IMR-90 (cell line): ENCODE measurements around the gene IQGAP2. TPM values are rescaled to one million over a fixed set of nuclear protein-coding genes. Genes with fewer than 3 reads are reported as not detected.

ENCODE experiments used
- ATAC-seq: fragments of 200-7000 bp; cut with Tn5 transposase; 2 replicates; pipeline ENCODE4 v1.9.1; 2020; ENCODE audit warnings: low read depth, mild to moderate bottlenecking, moderate library complexity
- BruUV-seq: library from RNA; stranded (reverse); fragments of 400-500 nt; replicated peaks from 2 replicates; lab custom pipeline; 2021; lab: Mats Ljungman, UMichigan
- CTCF ChIA-PET: fragments of 300-600 bp; formaldehyde crosslinking; extraction: SDS; loops from one replicate; lab custom pipeline; 2021; ENCODE audit warnings: antibody characterized with exemption; lab: Yijun Ruan, JAX
- POLR2A ChIA-PET: fragments of 300-600 bp; sonication (Branson Sonifier 250); formaldehyde crosslinking; loops from one replicate; lab custom pipeline; 2022; ENCODE audit warnings: antibody characterized with exemption; ENCODE audit not compliant: unreplicated experiment; lab: Charles Lee
- DNase-seq: peaks from one replicate; pipeline ENCODE4 v3.0.0; 2013
- H2AFZ ChIP-seq: replicated peaks from 2 replicates; pipeline ENCODE3; 2013; ENCODE audit warnings: low read length, mild to moderate bottlenecking; ENCODE audit not compliant: poor library complexity
- H2AK5ac ChIP-seq: 2 replicates; pipeline ENCODE4 v1.6.1; 2013; ENCODE audit warnings: low read depth, low read length, inconsistent platforms
- H2AK9ac ChIP-seq: replicated peaks from 2 replicates; pipeline ENCODE3; 2013; ENCODE audit warnings: mild to moderate bottlenecking, low read depth, low read length, moderate library complexity; ENCODE audit not compliant: poor library complexity
- H2BK120ac ChIP-seq: 2 replicates; pipeline ENCODE4 v1.6.1; 2013; ENCODE audit warnings: low read depth, low read length, inconsistent platforms
- H2BK15ac ChIP-seq: 3 replicates; pipeline ENCODE4 v1.6.1; 2013; ENCODE audit warnings: low read depth, low read length, inconsistent platforms
- H2BK20ac ChIP-seq: 2 replicates; pipeline ENCODE4 v1.6.1; 2013; ENCODE audit warnings: low read depth, mild to moderate bottlenecking, inconsistent platforms, low read length, moderate library complexity
- H2BK5ac ChIP-seq: 2 replicates; pipeline ENCODE4 v1.6.1; 2013; ENCODE audit warnings: mild to moderate bottlenecking, low read depth, low read length, inconsistent platforms; ENCODE audit not compliant: poor library complexity, severe bottlenecking
- H3K14ac ChIP-seq: replicated peaks from 2 replicates; pipeline ENCODE4 v1.6.1; 2013; ENCODE audit warnings: low read depth, low read length, inconsistent platforms
- H3K18ac ChIP-seq: 2 replicates; pipeline ENCODE4 v1.6.1; 2013; ENCODE audit warnings: low read depth, low read length, control low read depth
- H3K23ac ChIP-seq: 2 replicates; pipeline ENCODE4 v1.6.1; 2013; ENCODE audit warnings: low read depth, low read length, inconsistent platforms
- H3K27ac ChIP-seq: 2 replicates; pipeline ENCODE4 v1.5.1; 2013; ENCODE audit warnings: mild to moderate bottlenecking, control low read depth, low read length; ENCODE audit not compliant: insufficient read depth
- H3K27me3 ChIP-seq: 2 replicates; pipeline ENCODE4 v1.6.1; 2013; ENCODE audit warnings: low read length; ENCODE audit not compliant: control insufficient read depth, insufficient read depth
- H3K36me3 ChIP-seq: 2 replicates; pipeline ENCODE4 v1.6.1; 2013; ENCODE audit warnings: low read length, mixed read lengths; ENCODE audit not compliant: control insufficient read depth, insufficient read depth
- H3K4ac ChIP-seq: 2 replicates; pipeline ENCODE4 v1.6.1; 2013; ENCODE audit warnings: low read depth, low read length, inconsistent platforms
- H3K4me1 ChIP-seq: 2 replicates; pipeline ENCODE4 v1.6.1; 2013; ENCODE audit warnings: low read length, mixed read lengths; ENCODE audit not compliant: control insufficient read depth, insufficient read depth
- H3K4me2 ChIP-seq: 2 replicates; pipeline ENCODE4 v1.6.1; 2013; ENCODE audit warnings: low read depth, mild to moderate bottlenecking, control low read depth, low read length, moderate library complexity
- H3K4me3 ChIP-seq: 2 replicates; pipeline ENCODE4 v1.5.1; 2013; ENCODE audit warnings: low read depth, mild to moderate bottlenecking, control low read depth, low read length, moderate library complexity; ENCODE audit not compliant: insufficient read depth
- H3K56ac ChIP-seq: 2 replicates; pipeline ENCODE4 v1.6.1; 2013; ENCODE audit warnings: low read length, inconsistent platforms; ENCODE audit not compliant: insufficient read depth; ENCODE audit errors: extremely low read depth
- H3K79me1 ChIP-seq, 2 experiments: 2 replicates each; pipeline ENCODE4 v1.6.1; 2013; ENCODE audit warnings: low read length in 2 of 2, inconsistent platforms in 1 of 2, low read depth in 1 of 2
- H3K9ac ChIP-seq: 2 replicates; pipeline ENCODE4 v1.6.1; 2013; ENCODE audit warnings: low read depth, low read length, control low read depth
- H3K9me1 ChIP-seq: 2 replicates; pipeline ENCODE4 v1.6.1; 2013; ENCODE audit warnings: low read length, inconsistent platforms; ENCODE audit not compliant: insufficient read depth
- H3K9me3 ChIP-seq: 2 replicates; pipeline ENCODE4 v1.6.1; 2013; ENCODE audit warnings: low read length; ENCODE audit not compliant: control insufficient read depth, insufficient read depth
- H4K20me1 ChIP-seq: 2 replicates; pipeline ENCODE4 v1.6.1; 2013; ENCODE audit warnings: low read length, inconsistent platforms; ENCODE audit not compliant: insufficient read depth
- H4K5ac ChIP-seq: 2 replicates; pipeline ENCODE4 v1.6.1; 2013; ENCODE audit warnings: mild to moderate bottlenecking, low read depth, low read length, control low read depth
- H4K8ac ChIP-seq, 2 experiments: 2 replicates each; pipeline ENCODE4 v1.6.1; 2013; ENCODE audit warnings: low read depth in 2 of 2, low read length in 2 of 2, control low read depth in 1 of 2, inconsistent platforms in 1 of 2
- H4K91ac ChIP-seq: 2 replicates; pipeline ENCODE4 v1.6.1; 2013; ENCODE audit warnings: low read depth, low read length, inconsistent platforms; ENCODE audit not compliant: insufficient read depth
- BHLHE40 ChIP-seq: fragments of 150-350 bp; IDR thresholded peaks from 2 replicates; pipeline ENCODE4 v1.6.1; 2016; ENCODE audit warnings: mild to moderate bottlenecking, low read depth, low read length
- CEBPB ChIP-seq: IDR thresholded peaks from 2 replicates; pipeline ENCODE4 v1.6.1; 2012; ENCODE audit warnings: low read depth, low read length, improper control_type of control experiment
- CHD1 ChIP-seq: IDR thresholded peaks from 2 replicates; pipeline ENCODE4 v1.6.1; 2012; ENCODE audit warnings: low read depth, low read length, improper control_type of control experiment
- ELK1 ChIP-seq: fragments of 150-350 bp; IDR thresholded peaks from 2 replicates; pipeline ENCODE4 v1.6.1; 2016; ENCODE audit warnings: low read depth, mild to moderate bottlenecking, low read length, moderate library complexity, borderline replicate concordance
- MAFK ChIP-seq: IDR thresholded peaks from 2 replicates; pipeline ENCODE4 v1.6.1; 2012; ENCODE audit warnings: low read depth, low read length, improper control_type of control experiment
- MAZ ChIP-seq: IDR thresholded peaks from 2 replicates; pipeline ENCODE4 v1.6.1; 2012; ENCODE audit warnings: low read depth, mild to moderate bottlenecking, low read length, improper control_type of control experiment, moderate library complexity, borderline replicate concordance
- POLR2A ChIP-seq: IDR thresholded peaks from 2 replicates; pipeline ENCODE4 v1.6.1; 2012; ENCODE audit warnings: mild to moderate bottlenecking, low read depth, low read length
- RAD21 ChIP-seq: IDR thresholded peaks from 2 replicates; pipeline ENCODE4 v1.6.1; 2012; ENCODE audit warnings: low read length, improper control_type of control experiment
- RCOR1 ChIP-seq: IDR thresholded peaks from 2 replicates; pipeline ENCODE4 v1.6.1; 2012; ENCODE audit warnings: mild to moderate bottlenecking, low read length, improper control_type of control experiment; ENCODE audit not compliant: insufficient replicate concordance
- RFX5 ChIP-seq: IDR thresholded peaks from 2 replicates; pipeline ENCODE4 v1.8.0; 2012; ENCODE audit warnings: low read depth, mild to moderate bottlenecking, low read length, moderate library complexity
- SMC3 ChIP-seq: fragments of 150-350 bp; IDR thresholded peaks from 2 replicates; pipeline ENCODE4 v1.6.1; 2016; ENCODE audit warnings: low read depth, mild to moderate bottlenecking, antibody characterized with exemption, low read length, moderate library complexity
- WGBS, 2 experiments: methylation state at CpG; one replicate each; pipeline versions ENCODE4 v1.1.5 to v1.1.7; 2013; ENCODE audit warnings: missing lambda C conversion rate in 2 of 2; ENCODE audit not compliant: insufficient read length in 1 of 2; ENCODE audit errors: extremely low coverage in 2 of 2; 5-methylcytosine and 5-hydroxymethylcytosine counted together
- dilution Hi-C: fragments of 300-500 bp; cut with HindIII; formaldehyde crosslinking; loops from one replicate; pipeline ENCODE4 v1.14.3; 2018; ENCODE audit warnings: low sequenced_read_pairs; ENCODE audit not compliant: unreplicated experiment
- in situ Hi-C: fragments of 300-500 bp; cut with MboI; formaldehyde crosslinking; loops from 3 replicates; pipeline ENCODE4 v1.14.3; 2019; ENCODE audit warnings: low sequenced_read_pairs, inconsistent platforms, mixed read lengths
- intact Hi-C: fragments of 100-400 bp; cut with micrococcal nuclease; formaldehyde crosslinking; loops from 2 replicates; pipeline ENCODE4 v1.10.0; 2022
- polyA plus RNA-seq, 3 experiments: library from polyadenylated mRNA; depleted of rRNA; stranded (reverse); fragments of >200 nt; gene quantifications; 2 replicates each; pipeline ENCODE4 v1.2.3, GENCODE V29; 2012; ENCODE audit warnings: low replicate concordance in 1 of 3
- total RNA-seq: library from RNA; depleted of rRNA; stranded (reverse); fragments of >200 nt; gene quantifications from 2 replicates; pipeline ENCODE4 v1.2.3, GENCODE V29; 2012
- TF ChIP-seq, protein P1 (sequence below): conservative IDR thresholded peaks from 2 replicates; pipeline ENCODE4 v1.5.1; 2012; ENCODE audit warnings: mild to moderate bottlenecking, low read depth, low read length, improper control_type of control experiment

IQGAP2 gene
- total and polyA plus RNA-seq, 2 of the 4 experiments (the other 2 are of a cell fraction), result 0.21 to 0.36 TPM

GRCh38 chr5:76546497-76547102, 143.5 kb downstream of the IQGAP2 start:
- intact Hi-C loops, result no loop called here
- no peak overlapping the region for H3K23ac ChIP-seq

More at GRCh38 chr5:76546497-76547102, 143.5 kb downstream of the IQGAP2 start:
- no peaks in the 10 kb centered on the region for H3K4me1 ChIP-seq
- BruUV-seq, result no TSS peak
- no peak overlapping the region for H3K56ac ChIP-seq
- H3K4me2 ChIP-seq, result no peak overlapping the region
- ATAC-seq (no peak), DNase-seq (no peak)
- TF ChIP-seq MAFK (no peak), CHD1 (no peak), CEBPB (no peak), RAD21 (no peak), RCOR1 (no peak), SMC3 (no peak), ELK1 (no peak), BHLHE40 (no peak), MAZ (no peak), POLR2A (no peak), RFX5 (no peak)
- TF ChIP-seq, protein P1, sequence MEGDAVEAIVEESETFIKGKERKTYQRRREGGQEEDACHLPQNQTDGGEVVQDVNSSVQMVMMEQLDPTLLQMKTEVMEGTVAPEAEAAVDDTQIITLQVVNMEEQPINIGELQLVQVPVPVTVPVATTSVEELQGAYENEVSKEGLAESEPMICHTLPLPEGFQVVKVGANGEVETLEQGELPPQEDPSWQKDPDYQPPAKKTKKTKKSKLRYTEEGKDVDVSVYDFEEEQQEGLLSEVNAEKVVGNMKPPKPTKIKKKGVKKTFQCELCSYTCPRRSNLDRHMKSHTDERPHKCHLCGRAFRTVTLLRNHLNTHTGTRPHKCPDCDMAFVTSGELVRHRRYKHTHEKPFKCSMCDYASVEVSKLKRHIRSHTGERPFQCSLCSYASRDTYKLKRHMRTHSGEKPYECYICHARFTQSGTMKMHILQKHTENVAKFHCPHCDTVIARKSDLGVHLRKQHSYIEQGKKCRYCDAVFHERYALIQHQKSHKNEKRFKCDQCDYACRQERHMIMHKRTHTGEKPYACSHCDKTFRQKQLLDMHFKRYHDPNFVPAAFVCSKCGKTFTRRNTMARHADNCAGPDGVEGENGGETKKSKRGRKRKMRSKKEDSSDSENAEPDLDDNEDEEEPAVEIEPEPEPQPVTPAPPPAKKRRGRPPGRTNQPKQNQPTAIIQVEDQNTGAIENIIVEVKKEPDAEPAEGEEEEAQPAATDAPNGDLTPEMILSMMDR, result no peak
- no peak overlapping the region for H3K14ac ChIP-seq
- no peak overlapping the region for H2BK15ac ChIP-seq
- CTCF ChIA-PET, result no interaction called here
- in situ Hi-C loops (no loop called here), dilution Hi-C loops (no loop called here)
- H3K9me3 ChIP-seq, result no peaks in the 10 kb centered on the region
- H3K79me1 ChIP-seq, result no peaks in the 10 kb centered on the region
- H2AK9ac ChIP-seq, result no peak overlapping the region
- WGBS, 2 experiments, result 61% methylated on average over 4 of the region's 8 CpGs; no CpG with 5 or more reads in 1 of the 2 experiments
- no peak overlapping the region for H3K4ac ChIP-seq
- H3K4me3 ChIP-seq, result no peak overlapping the region
- no peak overlapping the region for H3K18ac ChIP-seq
- H3K9me1 ChIP-seq, result no peaks in the 10 kb centered on the region
- no peak overlapping the region for H2BK20ac ChIP-seq
- H3K9ac ChIP-seq, result no peak overlapping the region
- no peak overlapping the region for H4K8ac ChIP-seq
- no peak overlapping the region for H2AK5ac ChIP-seq
- no peak overlapping the region for H2AFZ ChIP-seq
- H2BK5ac ChIP-seq, result no peak overlapping the region
- no peak overlapping the region for H3K27ac ChIP-seq
- H4K91ac ChIP-seq, result no peak overlapping the region
- no peaks in the 10 kb centered on the region for H4K20me1 ChIP-seq
- H3K27me3 ChIP-seq, result peaks cover 5% of the 10 kb centered on the region; the same call in 1 of the 2 replicates
- POLR2A ChIA-PET, result no interaction called here
- no peaks in the 10 kb centered on the region for H3K36me3 ChIP-seq
- H4K5ac ChIP-seq, result no peak overlapping the region
- H2BK120ac ChIP-seq, result no peak overlapping the region
